Measurements from ENCODE around the gene ZNF276.
"Not testable (repeated sequence)": the region's sequence is repeated elsewhere in the genome, so short reads cannot be mapped to it uniquely, and the experiment has no call there.

ZNF276 gene, protein sequence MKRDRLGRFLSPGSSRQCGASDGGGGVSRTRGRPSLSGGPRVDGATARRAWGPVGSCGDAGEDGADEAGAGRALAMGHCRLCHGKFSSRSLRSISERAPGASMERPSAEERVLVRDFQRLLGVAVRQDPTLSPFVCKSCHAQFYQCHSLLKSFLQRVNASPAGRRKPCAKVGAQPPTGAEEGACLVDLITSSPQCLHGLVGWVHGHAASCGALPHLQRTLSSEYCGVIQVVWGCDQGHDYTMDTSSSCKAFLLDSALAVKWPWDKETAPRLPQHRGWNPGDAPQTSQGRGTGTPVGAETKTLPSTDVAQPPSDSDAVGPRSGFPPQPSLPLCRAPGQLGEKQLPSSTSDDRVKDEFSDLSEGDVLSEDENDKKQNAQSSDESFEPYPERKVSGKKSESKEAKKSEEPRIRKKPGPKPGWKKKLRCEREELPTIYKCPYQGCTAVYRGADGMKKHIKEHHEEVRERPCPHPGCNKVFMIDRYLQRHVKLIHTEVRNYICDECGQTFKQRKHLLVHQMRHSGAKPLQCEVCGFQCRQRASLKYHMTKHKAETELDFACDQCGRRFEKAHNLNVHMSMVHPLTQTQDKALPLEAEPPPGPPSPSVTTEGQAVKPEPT
- 209 to 599 (median 351) reads per million in 4 experiments for total RNA-seq

DNA sequence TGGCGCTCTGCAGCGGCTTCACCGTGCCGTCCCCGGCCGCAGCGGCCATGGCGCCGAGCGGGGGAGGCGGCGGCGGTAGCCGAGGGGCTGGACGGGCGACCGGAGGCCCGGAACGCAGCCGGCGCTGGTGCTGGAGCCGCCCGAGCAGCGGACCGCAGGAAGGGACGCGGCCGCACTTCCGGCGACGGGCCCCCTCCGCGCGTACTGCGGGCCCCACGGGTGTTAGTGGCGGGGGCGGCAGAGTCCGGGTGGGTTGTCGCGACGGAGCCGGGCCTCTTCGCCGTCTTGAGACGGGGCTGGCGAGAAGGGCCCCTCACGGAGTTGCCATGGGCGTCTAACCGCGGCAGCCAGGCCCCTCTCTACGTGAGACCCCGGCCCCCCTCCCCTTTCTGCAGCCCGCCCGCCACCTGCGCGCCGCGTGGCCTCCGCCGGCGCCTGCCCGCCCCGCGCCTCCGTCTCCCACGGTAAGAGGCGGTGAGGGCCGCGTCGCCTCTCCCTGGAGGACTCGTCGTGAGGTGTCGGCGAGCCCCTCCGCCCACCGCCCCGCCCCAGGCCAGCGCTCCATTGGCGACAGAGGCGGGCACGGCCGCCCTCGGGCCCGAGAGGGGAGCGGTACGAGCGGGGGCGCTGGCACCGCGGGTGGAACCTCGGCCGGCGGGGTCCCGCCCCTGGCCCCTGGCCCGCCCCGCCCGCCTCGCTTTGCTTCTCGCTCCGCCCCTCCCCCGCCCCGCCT, at the start of gene ZNF276, which contains the start of gene VPS9D1:
Gene ZNF276, plus strand, starts transcription at position 725 of the 733 bp plus-strand sequence. CDS start 104 bp downstream, outside the sequence.
Gene VPS9D1, minus strand, starts transcription at position 86 of the 733 bp plus-strand sequence. Its CDS starts 37 bp downstream, at position 49.
- peak; percentile 78 for DNase-seq

DNA sequence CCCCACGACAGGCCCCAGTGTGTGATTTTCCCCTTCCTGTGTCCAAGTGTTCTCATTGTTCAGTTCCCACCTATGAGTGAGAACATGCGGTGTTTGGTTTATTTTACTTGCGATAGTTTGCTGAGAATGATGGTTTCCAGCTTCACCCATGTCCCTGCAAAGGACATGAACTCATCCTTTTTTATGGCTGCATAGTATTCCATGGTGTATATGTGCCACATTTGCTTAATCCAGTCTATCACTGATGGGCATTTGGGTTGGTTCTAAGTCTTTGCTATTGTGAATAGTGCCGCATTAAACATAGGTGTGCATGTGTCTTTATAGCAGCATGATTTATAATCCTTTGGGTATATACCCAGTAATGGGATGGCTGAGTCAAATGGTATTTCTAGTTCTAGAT, 49.8 kb upstream of the ZNF276 start:
- DNase-seq = not testable (repeated sequence)

DNA sequence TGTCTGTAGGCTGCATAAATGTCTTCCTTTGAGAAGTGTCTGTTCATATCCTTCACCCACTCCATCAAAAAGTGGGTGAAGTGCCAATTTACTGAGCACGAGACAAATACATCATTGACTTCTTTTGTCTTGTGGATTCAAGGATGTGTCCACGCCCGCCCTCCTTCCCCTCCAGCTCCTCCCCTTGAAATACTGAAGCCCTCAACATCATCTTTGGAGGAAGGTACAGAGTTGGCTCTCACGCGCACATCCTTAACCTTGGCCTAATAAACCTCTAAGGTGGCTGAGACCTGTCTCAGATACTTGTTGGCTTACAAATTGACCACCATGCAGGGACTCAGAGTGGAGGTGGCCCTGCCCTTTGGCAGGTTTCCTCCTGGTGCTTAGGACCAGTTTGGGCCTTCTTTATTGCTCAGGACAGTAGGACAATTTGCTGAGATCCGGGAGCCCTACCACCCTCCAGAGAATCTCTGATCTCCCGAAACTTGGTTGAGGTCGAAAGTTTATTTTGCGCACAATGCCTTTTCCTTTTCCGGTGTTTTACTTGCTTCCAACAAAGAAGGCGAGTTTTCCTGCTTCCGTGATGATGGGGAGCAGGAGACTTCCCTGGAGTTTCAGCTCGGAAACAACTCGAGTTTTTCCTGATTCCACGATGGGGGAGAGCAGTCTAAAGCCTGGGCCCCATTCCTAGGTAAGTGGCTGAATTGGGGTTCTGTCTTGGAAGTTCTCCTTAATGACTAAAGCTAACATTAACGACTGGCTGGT, 49.0 kb upstream of the ZNF276 start:
- no peak for DNase-seq

DNA sequence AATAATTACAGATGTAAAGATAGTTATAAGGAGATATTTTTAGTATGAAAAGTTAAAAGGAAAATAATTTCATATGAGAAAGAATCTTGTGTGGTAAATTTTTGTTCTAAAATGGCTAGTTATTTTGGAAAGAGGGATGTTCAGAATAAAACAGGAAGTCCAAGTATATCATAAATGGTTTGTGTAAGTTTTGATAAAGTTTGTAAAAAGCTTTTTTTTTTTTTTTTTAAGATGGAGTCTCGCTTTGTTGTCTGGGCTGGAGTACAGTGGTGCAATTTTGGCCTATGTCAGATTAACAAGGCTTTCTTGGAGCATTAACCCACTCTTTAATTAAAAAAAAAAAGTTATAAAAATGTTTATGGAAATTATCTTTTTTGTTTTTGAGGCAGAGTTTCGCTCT, 43.1 kb upstream of the ZNF276 start:
- DNase-seq = no peak

DNA sequence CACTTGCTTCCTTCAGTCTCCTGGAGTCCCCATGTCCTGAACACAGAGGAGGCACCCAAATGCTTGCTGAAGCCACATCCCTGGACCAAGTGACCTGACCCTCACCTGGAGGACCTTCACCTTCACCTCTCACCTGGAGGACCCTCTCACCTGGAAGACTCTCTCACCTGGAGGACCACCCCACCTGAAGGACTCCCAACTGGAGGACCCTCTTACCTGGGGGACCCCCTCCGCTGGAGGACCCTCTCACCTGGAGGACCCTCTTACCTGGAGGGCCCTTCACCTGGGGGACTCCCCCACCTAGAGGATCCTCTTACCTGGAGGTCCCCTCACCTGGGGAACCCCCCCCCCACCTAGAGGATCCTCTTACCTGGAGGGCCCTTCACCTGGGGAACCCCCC, 35.4 kb upstream of the ZNF276 start:
- DNase-seq = no peak

DNA sequence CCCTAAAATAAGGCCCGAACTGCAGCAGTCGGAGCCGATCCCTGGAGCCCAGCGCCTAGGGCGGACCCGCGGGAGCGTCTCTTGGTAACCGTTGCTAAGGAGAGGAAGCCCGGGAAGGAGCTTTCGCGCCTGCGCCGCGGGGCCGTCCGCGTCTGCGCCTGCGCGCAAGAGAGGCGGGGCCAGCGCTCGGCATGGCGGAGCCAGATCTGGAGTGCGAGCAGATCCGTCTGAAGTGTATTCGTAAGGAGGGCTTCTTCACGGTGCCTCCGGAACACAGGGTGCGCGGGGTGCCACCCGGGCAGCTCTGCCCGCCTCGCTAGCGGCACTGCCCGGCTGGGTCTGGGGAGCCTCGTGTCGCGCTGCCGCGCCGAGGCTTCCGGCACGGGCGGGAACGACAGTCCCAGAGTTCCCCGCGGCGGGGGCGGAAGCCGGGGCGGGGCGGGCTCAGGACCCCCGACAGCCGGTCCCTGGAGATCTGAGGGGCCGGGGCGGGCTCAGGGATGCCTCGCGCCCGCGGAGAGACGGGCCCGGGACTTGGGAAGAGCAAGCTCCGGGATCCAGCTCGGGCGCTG, 34.7 kb upstream of the ZNF276 start, which contains the start of gene CDK10:
Gene CDK10, plus strand, starts transcription at position 170 of the 572 bp plus-strand sequence. Its CDS starts 22 bp downstream, at position 192.
- DNase-seq = peak; percentile 91

DNA sequence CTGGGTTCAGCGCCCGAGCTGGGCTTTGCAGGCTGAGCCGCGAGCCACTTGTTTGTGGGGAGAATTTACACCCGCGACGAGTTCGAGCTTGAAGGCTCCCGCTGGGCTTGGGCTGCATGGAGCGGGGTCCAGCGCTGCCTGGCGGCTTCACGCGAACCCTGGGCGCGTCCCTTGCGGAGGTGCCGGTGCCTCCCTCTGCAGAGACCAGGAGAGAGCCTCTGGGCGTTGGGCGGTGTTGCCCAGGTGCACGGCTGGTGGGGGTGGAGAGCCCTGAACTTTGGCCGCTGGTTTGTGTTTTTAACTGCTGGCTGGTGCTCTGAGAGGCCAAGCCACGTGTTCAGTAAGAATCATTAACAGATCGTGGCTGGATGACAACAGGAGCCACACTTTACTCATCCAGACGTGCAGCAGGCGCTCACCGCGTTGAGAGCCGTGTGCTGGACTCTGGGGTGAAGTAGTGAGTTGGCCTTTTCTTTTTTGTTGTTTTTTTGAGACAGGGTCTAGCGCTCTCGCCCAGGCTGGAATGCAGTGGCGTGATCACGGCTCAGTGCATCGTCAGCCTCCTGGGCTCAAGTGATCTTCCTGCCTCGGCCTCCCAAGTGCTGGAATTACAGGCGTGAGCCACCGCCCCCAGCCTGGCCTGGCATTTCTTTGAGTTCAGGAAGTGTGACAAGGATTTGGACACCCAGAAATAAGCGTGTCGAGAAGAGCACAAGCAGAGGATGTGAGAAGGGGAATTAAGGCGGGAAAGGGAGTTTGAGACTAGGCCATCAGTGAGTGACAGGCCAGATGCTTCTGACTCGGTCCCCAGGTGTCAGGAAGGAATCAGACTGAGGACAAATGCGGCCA, 34.0 kb upstream of the ZNF276 start:
- DNase-seq = no peak

DNA sequence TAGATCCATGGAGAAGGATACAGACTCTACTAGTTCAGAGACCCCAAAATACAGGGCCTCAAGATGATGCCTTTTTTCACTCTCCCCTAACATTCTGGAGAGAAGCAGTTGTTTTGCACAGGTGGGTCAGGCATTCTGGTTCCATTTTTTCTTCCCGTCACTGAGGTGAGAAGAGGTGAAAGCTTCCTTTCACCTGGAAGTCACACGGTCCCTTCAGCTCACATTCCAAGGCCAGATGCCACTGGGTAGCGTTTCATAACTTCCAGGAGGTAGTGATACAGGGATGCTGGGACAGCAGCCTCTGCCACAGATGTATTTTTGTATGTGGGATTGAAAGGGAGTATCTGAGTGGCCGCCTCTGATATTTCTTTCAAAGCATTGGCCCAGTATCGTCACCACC, 32.9 kb upstream of the ZNF276 start:
- DNase-seq = no peak

DNA sequence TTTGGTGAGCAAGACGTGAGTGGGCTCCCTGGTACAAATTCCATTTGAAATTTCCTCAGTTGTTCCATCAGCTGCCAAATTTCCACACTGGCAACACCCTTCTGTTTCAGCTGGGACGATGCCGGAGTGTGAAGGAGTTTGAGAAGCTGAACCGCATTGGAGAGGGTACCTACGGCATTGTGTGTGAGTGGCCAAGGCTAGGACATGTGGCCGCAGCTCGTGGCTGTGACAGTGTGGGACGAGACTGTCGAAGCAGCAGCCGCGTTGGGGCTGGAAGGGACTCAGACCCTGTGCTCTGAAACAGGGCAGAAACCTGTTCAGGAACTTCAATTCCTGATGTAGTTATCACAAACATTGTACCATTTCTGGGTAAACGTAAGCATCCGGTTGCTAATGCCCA, 32.2 kb upstream of the ZNF276 start:
- no peak for DNase-seq

DNA sequence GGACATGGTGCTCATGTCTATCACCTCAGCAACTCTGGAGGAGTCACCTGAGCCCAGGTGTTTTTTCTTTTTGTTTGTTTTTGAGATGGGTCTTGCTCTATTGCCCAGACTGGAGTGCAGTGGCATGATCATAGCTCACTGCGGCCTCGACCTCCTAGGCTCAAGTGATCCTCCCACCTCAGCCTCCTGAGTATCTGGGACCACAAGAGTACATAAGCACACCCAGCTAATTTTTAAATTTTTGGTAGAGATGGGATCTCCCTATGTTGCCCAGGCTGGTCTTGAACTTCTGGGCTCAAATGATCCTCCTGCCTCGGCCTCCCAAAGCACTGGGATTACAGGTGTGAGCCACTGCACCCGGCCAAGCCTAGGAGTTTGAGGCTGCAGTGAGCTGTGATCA, 31.7 kb upstream of the ZNF276 start:
- not testable (repeated sequence) for DNase-seq

DNA sequence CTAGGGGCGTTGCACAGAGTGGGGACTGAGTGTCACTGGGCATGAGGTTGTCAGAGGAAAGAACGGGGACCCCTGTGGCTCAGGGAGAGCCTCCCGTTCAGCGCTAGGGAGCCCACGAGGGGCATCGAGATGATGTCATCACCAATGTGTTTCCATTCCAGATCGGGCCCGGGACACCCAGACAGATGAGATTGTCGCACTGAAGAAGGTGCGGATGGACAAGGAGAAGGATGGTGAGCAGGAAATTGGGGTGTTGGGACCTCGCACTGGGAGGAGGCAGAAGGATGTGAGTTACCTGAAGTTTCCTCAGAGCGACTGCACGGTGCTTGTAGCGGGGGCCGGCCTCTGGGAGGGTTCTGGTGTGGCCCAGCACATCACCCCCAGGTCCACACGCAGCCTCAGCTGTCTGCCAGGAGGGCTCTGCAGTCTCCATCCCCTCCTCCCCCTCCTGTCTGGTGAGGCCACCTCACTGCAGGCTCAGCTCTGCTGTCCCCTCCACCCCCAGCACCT, 30.9 kb upstream of the ZNF276 start:
- no peak for DNase-seq

DNA sequence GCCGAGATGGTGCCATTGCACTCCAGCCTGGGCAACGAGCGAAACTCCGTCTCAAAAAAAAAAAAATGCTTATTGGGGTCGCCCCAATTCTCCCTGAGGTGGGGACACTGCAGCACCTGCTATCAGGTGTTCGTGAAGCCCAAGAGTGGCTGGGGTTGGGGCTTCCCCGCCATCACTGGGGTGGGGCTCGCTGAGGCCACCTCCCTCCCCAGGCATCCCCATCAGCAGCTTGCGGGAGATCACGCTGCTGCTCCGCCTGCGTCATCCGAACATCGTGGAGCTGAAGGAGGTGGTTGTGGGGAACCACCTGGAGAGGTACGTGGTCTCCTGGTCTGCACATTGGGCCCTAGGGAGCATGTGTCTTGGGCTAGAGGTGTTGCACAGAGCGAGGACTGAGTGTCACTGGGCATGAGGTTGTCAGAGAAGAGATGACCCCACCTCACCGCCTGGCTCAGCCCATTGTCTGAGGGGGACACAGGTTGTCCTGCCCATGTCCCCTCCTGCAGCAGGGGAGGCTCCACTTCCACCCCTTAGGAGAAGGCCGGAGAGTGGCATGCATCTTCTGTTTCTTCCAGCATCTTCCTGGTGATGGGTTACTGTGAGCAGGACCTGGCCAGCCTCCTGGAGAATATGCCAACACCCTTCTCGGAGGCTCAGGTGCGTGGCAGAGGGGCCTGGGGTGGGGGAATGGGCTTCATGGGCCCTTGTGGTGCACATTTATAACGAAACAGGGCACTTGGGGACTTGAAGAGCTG, 29.9 kb upstream of the ZNF276 start:
- DNase-seq = no peak

DNA sequence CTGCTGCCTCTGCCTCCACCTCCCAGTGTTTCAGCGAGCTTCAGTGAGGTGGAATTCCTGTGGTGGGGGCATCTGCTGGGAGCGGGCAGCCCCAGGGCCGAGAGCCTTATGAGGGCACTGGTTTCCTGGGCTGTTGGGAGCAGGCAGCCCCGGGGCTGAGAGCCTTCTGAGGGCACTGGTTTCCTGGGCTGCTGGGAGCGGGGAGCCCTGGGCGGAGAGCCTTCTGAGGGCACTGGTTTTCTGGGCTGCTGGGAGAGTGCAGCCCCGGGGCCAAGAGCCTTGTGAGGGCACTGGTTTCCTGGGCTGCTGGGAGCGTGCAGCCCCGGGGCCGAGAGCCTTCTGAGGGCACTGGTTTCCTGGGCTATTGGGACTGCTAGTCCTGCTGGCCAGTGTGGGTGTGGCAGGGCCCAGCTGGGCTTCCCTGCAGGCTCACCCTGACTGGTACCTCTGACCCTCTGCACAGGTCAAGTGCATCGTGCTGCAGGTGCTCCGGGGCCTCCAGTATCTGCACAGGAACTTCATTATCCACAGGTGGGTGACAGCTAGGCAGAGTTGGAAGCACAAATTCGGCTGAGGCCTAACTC, 29.3 kb upstream of the ZNF276 start:
- no peak for DNase-seq

DNA sequence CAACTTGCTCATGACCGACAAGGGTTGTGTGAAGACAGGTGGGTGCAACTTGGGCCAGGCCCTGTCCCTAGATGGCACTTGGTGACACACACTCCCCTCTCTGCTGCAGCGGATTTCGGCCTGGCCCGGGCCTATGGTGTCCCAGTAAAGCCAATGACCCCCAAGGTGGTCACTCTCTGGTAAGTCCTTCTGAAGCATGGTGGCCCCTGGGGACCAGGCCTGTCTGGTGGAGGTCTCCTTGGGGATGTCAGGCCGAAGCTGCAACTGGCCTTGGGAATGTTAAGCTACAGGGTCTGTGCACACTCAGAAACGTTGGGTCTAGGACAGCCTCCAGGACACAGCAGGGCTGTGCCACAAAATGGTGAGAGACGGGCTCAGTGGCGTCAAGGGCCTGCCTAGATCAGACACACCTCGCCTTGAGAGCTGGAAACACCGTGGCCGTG, 28.0 kb upstream of the ZNF276 start:
- DNase-seq = no peak

DNA sequence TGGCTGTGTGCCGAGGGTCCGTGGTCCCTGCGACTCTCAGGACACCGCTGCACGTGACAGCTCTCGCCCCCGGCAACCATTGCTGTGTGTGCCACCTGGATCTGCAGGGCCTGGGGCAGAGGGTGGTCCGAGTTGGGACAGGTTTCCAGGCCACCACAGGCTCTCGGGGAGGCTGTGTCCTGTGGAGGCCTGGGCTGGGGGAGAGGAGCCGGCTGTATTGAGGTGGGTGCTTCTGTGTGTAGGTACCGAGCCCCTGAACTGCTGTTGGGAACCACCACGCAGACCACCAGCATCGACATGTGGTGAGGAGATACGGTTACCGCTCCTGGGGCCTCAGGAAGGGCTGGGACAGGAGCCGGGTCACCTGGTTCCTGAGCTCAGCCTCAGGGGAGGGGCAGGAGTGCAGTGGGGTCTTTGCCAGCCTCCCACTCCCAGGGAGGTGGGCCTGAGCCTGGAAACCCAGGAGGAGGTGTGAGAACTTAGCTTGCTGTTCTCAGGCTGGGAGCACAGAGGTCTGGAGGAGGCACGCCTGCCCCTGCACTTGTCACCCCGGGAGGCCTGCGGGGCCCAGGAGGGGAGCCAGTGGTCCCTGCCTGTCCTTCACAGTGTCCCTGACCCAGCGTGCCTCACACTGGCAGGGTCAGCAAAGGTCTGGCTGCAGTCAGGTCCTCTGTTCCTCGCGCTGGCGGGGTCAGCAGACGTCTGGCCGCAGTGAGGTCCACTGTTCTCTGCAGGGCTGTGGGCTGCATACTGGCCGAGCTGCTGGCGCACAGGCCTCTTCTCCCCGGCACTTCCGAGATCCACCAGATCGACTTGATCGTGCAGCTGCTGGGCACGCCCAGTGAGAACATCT, 27.2 kb upstream of the ZNF276 start:
- DNase-seq = no peak

DNA sequence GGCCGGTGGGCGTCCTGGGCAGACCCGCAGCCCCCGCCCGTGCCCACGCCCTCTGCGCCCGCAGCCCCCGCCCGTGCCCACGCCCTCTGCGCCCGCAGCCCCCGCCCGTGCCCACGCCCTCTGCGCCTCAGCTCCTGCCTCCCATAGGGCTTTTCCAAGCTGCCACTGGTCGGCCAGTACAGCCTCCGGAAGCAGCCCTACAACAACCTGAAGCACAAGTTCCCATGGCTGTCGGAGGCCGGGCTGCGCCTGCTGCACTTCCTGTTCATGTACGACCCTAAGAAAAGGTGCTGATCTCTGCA, 26.6 kb upstream of the ZNF276 start:
- not testable (repeated sequence) for DNase-seq

DNA sequence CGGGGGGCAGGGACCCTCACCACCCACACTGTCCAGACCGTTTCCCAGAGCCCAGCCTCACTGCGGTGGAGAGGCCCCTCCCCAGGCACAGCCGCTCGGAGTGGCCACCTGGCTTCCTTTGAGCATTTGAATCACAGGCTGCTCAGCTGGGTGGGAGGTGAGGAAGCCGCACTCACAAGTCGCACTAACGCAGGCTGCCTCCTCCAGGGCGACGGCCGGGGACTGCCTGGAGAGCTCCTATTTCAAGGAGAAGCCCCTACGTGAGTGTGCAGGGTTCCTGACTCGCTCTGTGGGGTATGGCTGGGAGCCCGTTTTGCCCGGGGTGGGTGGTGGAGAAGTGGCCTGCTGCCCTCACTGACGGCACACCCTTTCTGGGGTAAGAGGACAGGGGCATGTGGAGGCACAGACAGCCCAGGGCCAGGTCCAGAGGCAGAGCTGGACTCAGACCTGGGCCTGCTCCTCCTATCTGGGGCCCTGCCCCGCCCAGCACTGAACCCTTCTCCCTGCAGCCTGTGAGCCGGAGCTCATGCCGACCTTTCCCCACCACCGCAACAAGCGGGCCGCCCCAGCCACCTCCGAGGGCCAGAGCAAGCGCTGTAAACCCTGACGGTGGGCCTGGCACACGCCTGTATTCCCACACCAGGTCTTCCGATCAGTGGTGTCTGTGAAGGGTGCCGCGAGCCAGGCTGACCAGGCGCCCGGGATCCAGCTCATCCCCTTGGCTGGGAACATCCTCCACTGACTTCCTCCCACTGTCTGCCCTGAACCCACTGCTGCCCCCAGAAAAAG, 26.1 kb upstream of the ZNF276 start:
- no peak for DNase-seq

All from effector CD8-positive, alpha-beta T cell (primary cell).